H1 (cell line): ENCODE data around the gene KLF7. TPM values are rescaled to one million over a fixed set of nuclear protein-coding genes. Genes with fewer than 3 reads are reported as not detected.

Experiments used
- CTCF ChIA-PET: fragments of 300-600 bp; sonication (Branson Sonifier 250); formaldehyde crosslinking; loops from one replicate; lab custom pipeline; 2021; ENCODE audit not compliant: partially characterized antibody; lab: Charles Lee
- POLR2A ChIA-PET: fragments of 300-600 bp; sonication (Branson Sonifier 250); formaldehyde crosslinking; loops from one replicate; lab custom pipeline; 2021; ENCODE audit warnings: inconsistent platforms; ENCODE audit not compliant: partially characterized antibody; lab: Charles Lee
- DNase-seq, 2 experiments: peaks; one replicate each; pipeline versions ENCODE4 v3.0.0 to v3.0.0-alpha.2; 2010 to 2022; ENCODE audit warnings: low spot score in 2 of 2, low read depth in 1 of 2, mixed read lengths in 1 of 2
- FAIRE-seq: peaks from 2 replicates; lab custom pipeline; 2011; peaks lifted over from hg19 to GRCh38; lab: Jason Lieb, UNC
- H2AFZ ChIP-seq: 2 replicates; pipeline ENCODE4 v1.8.1; 2012; ENCODE audit warnings: low read length, inconsistent platforms
- H2AK5ac ChIP-seq: 2 replicates; pipeline ENCODE4 v1.6.1; 2013; ENCODE audit warnings: low read depth, low read length
- H2BK120ac ChIP-seq: replicated peaks from 2 replicates; pipeline ENCODE3; 2013; ENCODE audit warnings: low read depth, low read length, inconsistent platforms
- H2BK12ac ChIP-seq: 2 replicates; pipeline ENCODE4 v1.6.1; 2013; ENCODE audit warnings: low read depth, low read length
- H2BK15ac ChIP-seq: 2 replicates; pipeline ENCODE4 v1.6.1; 2013; ENCODE audit warnings: low read length
- H2BK20ac ChIP-seq: 2 replicates; pipeline ENCODE4 v1.6.1; 2013; ENCODE audit warnings: low read length
- H2BK5ac ChIP-seq: 2 replicates; pipeline ENCODE4 v1.6.1; 2013; ENCODE audit warnings: low read depth, low read length
- H3K14ac ChIP-seq: 2 replicates; pipeline ENCODE4 v1.6.1; 2013; ENCODE audit warnings: inconsistent platforms; ENCODE audit not compliant: insufficient read length
- H3K18ac ChIP-seq: 2 replicates; pipeline ENCODE4 v1.6.1; 2013; ENCODE audit warnings: low read length; ENCODE audit errors: extremely low read depth
- H3K23ac ChIP-seq: 2 replicates; pipeline ENCODE4 v1.6.1; 2013; ENCODE audit warnings: inconsistent platforms; ENCODE audit not compliant: insufficient read length
- H3K23me2 ChIP-seq: 2 replicates; pipeline ENCODE4 v1.6.1; 2013; ENCODE audit warnings: low read depth, low read length
- H3K27ac ChIP-seq: 2 replicates; pipeline ENCODE4 v1.6.1; 2011; ENCODE audit warnings: low read depth, low read length, inconsistent platforms
- H3K27me3 ChIP-seq, 4 experiments: replicated peaks in 1 of 4; 1 replicate in 1 of 4; 2 replicates in 3 of 4; pipeline versions ENCODE4 v1.6.1 to v1.8.1; 2011 to 2013; ENCODE audit warnings: low read length in 3 of 4, mild to moderate bottlenecking in 3 of 4, inconsistent platforms in 2 of 4, mixed read lengths in 2 of 4, moderate library complexity in 1 of 4; ENCODE audit not compliant: control insufficient read depth in 3 of 4, insufficient read depth in 3 of 4; ENCODE audit errors: extremely low read depth in 1 of 4
- H3K36me3 ChIP-seq, 4 experiments: 2 replicates each; pipeline versions ENCODE4 v1.6.1 to v1.8.1; 2011 to 2013; ENCODE audit warnings: mild to moderate bottlenecking in 4 of 4, low read length in 3 of 4, moderate library complexity in 2 of 4, control low read depth in 1 of 4, inconsistent platforms in 1 of 4; ENCODE audit not compliant: insufficient read depth in 4 of 4, control insufficient read depth in 2 of 4
- H3K4ac ChIP-seq: replicated peaks from 2 replicates; pipeline ENCODE3; 2013; ENCODE audit warnings: low read length, low read depth, mixed read lengths, inconsistent platforms; ENCODE audit not compliant: insufficient read length
- H3K4me1 ChIP-seq, 4 experiments: replicated peaks in 1 of 4; 1 replicate in 1 of 4; 2 replicates in 3 of 4; pipeline versions ENCODE4 v1.6.1 to v1.8.1; 2011 to 2013; ENCODE audit warnings: low read length in 3 of 4, inconsistent platforms in 2 of 4, mixed read lengths in 1 of 4; ENCODE audit not compliant: insufficient read depth in 4 of 4, control insufficient read depth in 3 of 4
- H3K4me2 ChIP-seq, 2 experiments: 2 replicates each; pipeline versions ENCODE4 v1.6.1 to v1.8.1; 2011 to 2013; ENCODE audit warnings: low read depth in 2 of 2, low read length in 2 of 2, control low read depth in 1 of 2, inconsistent platforms in 1 of 2, mild to moderate bottlenecking in 1 of 2; ENCODE audit not compliant: insufficient read depth in 1 of 2
- H3K4me3 ChIP-seq, 4 experiments: fragments of 200-600, 300-600 bp in 1 of 4; sonication (generic), shearing (Covaris generic), sonication (Bioruptor Twin) in 1 of 4; 2 replicates each; pipeline versions ENCODE4 v1.5.1 to v1.8.1; 2011 to 2016; ENCODE audit warnings: low read length in 4 of 4, low read depth in 3 of 4, control low read depth in 2 of 4, inconsistent platforms in 2 of 4, mild to moderate bottlenecking in 2 of 4, mixed read lengths in 1 of 4, moderate library complexity in 1 of 4; ENCODE audit not compliant: insufficient read depth in 2 of 4; ENCODE audit errors: extremely low read depth in 1 of 4
- H3K56ac ChIP-seq: replicated peaks from 2 replicates; pipeline ENCODE3; 2013; ENCODE audit warnings: low read depth, mild to moderate bottlenecking, mixed read lengths, low read length, inconsistent platforms; ENCODE audit not compliant: insufficient read length
- H3K79me1 ChIP-seq: 2 replicates; pipeline ENCODE4 v1.6.1; 2013; ENCODE audit warnings: low read depth, low read length, control low read depth
- H3K79me2 ChIP-seq, 2 experiments: 2 replicates each; pipeline versions ENCODE4 v1.6.1 to v1.8.1; 2012 to 2013; ENCODE audit warnings: low read length in 2 of 2, mild to moderate bottlenecking in 2 of 2, inconsistent platforms in 1 of 2; ENCODE audit not compliant: insufficient read depth in 2 of 2, control insufficient read depth in 1 of 2
- H3K9ac ChIP-seq, 4 experiments: replicated peaks in 1 of 4; 1 replicate in 1 of 4; 2 replicates in 3 of 4; pipeline versions ENCODE4 v1.6.1 to v1.8.1; 2011 to 2013; ENCODE audit warnings: low read depth in 3 of 4, low read length in 3 of 4, control low read depth in 2 of 4, mild to moderate bottlenecking in 2 of 4, moderate library complexity in 2 of 4, inconsistent platforms in 1 of 4; ENCODE audit errors: extremely low read depth in 1 of 4
- H3K9me3 ChIP-seq, 2 experiments: 2 replicates each; pipeline versions ENCODE4 v1.6.1 to v1.8.1; 2012 to 2013; ENCODE audit warnings: mild to moderate bottlenecking in 2 of 2, moderate library complexity in 2 of 2, control low read depth in 1 of 2, inconsistent platforms in 1 of 2, low read depth in 1 of 2, low read length in 1 of 2, mixed read lengths in 1 of 2; ENCODE audit not compliant: insufficient read depth in 2 of 2
- H4K20me1 ChIP-seq, 2 experiments: replicated peaks in 1 of 2; 2 replicates each; pipeline versions ENCODE3 to v1.8.1; 2011 to 2013; ENCODE audit warnings: inconsistent platforms in 2 of 2, low read length in 2 of 2, mild to moderate bottlenecking in 1 of 2; ENCODE audit not compliant: insufficient read depth in 2 of 2, control insufficient read depth in 1 of 2
- H4K5ac ChIP-seq: 2 replicates; pipeline ENCODE4 v1.6.1; 2013; ENCODE audit warnings: low read length, low read depth, mixed read lengths, inconsistent platforms; ENCODE audit not compliant: insufficient read length
- H4K8ac ChIP-seq: 2 replicates; pipeline ENCODE4 v1.8.0; 2013; ENCODE audit warnings: mild to moderate bottlenecking, moderate library complexity, low read length, inconsistent platforms; ENCODE audit not compliant: insufficient read depth; ENCODE audit errors: extremely low read depth
- H4K91ac ChIP-seq: replicated peaks from 2 replicates; pipeline ENCODE3; 2013; ENCODE audit warnings: low read length, mixed read lengths, inconsistent platforms; ENCODE audit not compliant: insufficient read length
- JUN ChIP-seq: IDR thresholded peaks from 2 replicates; pipeline ENCODE4 v1.6.1; 2011; ENCODE audit warnings: low read depth, mild to moderate bottlenecking, improper control_type of control experiment, low read length
- ZNF274 ChIP-seq: IDR thresholded peaks from 2 replicates; pipeline ENCODE4 v1.7.0; 2012; ENCODE audit warnings: low read length, borderline replicate concordance; ENCODE audit errors: extremely low read depth
- WGBS, 2 experiments: shearing (Covaris generic) in 1 of 2; methylation state at CpG; one replicate each; pipeline versions ENCODE4 v1.1.6 to v1.1.7; 2013 to 2015; ENCODE audit warnings: low lambda C conversion rate in 2 of 2, mixed read lengths in 2 of 2, inconsistent platforms in 1 of 2, low coverage in 1 of 2, missing lambda C conversion rate in 1 of 2; ENCODE audit not compliant: insufficient replicate concordance in 2 of 2, insufficient coverage in 1 of 2, insufficient read length in 1 of 2; ENCODE audit errors: extremely low coverage in 1 of 2, missing lambda C conversion rate in 1 of 2; 5-methylcytosine and 5-hydroxymethylcytosine counted together
- polyA plus RNA-seq, 7 experiments: library from polyadenylated mRNA; depleted of rRNA in 3 of 7; stranded (reverse) in 5 of 7; unstranded in 2 of 7; fragments of >200 nt in 5 of 7; fragments of 200-250 nt in 2 of 7; gene quantifications; 1 replicate in 5 of 7; 2 replicates in 1 of 7; 4 replicates in 1 of 7; pipeline versions ENCODE4 v1.2.1 to v1.2.3, GENCODE V29; 2011 to 2013; ENCODE audit warnings: missing spikeins in 2 of 7, mixed read lengths in 2 of 7
- total RNA-seq: library from RNA; stranded (reverse); fragmentation: NEBNext Ultra II Directional; extraction: Animal tissue kit (Norgen Biotek cat#: 25700); gene quantifications from 2 replicates; pipeline ENCODE4 v1.2.1, GENCODE V29; 2021

Gene KLF7
- total and polyA plus RNA-seq, 2 of the 8 experiments (the other 6 are each of a cell fraction or from before 2014, with no cell fraction given): 9.6 to 23.3 TPM

GRCh38 chr2:207086136-207086535 lies 79.6 kb downstream of the KLF7 start:
- Histone ChIP-seq H2BK12ac (no peak overlapping the region), H2BK5ac (no peak overlapping the region), H3K27me3 (no peaks in the 10 kb centered on the region), H3K4me2 (no peak overlapping the region), H3K18ac (no peak overlapping the region), H3K56ac (no peak overlapping the region), H3K9me3 (no peaks in the 10 kb centered on the region), H3K79me1 (0 out of 2 replicates have a peak, but pooled peaks cover 2% of the 10 kb centered on the region), H3K4me3 (no peak overlapping the region), H3K4me1 (peaks cover 0 to 7% (median 3%) of the 10 kb centered on the region in 4 experiments; a peak in 3 of 7 replicates), H2AFZ (no peak overlapping the region), H2AK5ac (no peak overlapping the region), H3K79me2 (peaks cover 0 to 5% of the 10 kb centered on the region in 2 experiments; a peak in 2 of 4 replicates), H3K4ac (no peak overlapping the region), H2BK20ac (no peak overlapping the region), H4K91ac (no peak overlapping the region), H4K20me1 (no peaks in the 10 kb centered on the region), H4K8ac (no peak overlapping the region), H2BK15ac (no peak overlapping the region), H3K23ac (no peak overlapping the region), H2BK120ac (no peak overlapping the region), H3K36me3 (peaks cover 0 to 5% (median 0%) of the 10 kb centered on the region in 4 experiments; a peak in 1 of 8 replicates), H3K9ac (no peak overlapping the region), H4K5ac (no peak overlapping the region), H3K14ac (no peak overlapping the region), H3K23me2 (no peaks in the 10 kb centered on the region), H3K27ac (no peak overlapping the region)
- POLR2A ChIA-PET: no interaction called here
- TF ChIP-seq ZNF274 (no peak), JUN (no peak)
- no peak for DNase-seq
- WGBS, 2 experiments: 94% methylated on average over 8 of the region's 8 CpGs; no CpG with 5 or more reads in 1 of the 2 experiments
- no peak for FAIRE-seq
- CTCF ChIA-PET: interaction anchor here (1.6 kb wide), 1 partner anchor 12 kb away, joined by 5 read pairs; no protein-coding TSS in a partner anchor
